H9 (cell line): ENCODE measurements around the gene BACE2. TPM values are rescaled to one million over a fixed set of nuclear protein-coding genes. Genes with fewer than 3 reads are reported as not detected.

Experiments used
- DNase-seq: peaks from one replicate; pipeline ENCODE4 v3.0.0-alpha.2; 2017
- H2AFZ ChIP-seq: one replicate; pipeline ENCODE4 v1.6.1; 2013; ENCODE audit warnings: mild to moderate bottlenecking, low read length, control low read depth, moderate library complexity
- H2AK5ac ChIP-seq: 2 replicates; pipeline ENCODE4 v1.6.1; 2013; ENCODE audit warnings: low read length, control low read depth, mixed read lengths; ENCODE audit not compliant: insufficient read length
- H2BK120ac ChIP-seq: one replicate; pipeline ENCODE4 v1.6.1; 2013; ENCODE audit warnings: low read depth, mild to moderate bottlenecking, low read length, control low read depth, inconsistent platforms; ENCODE audit not compliant: poor library complexity, severe bottlenecking
- H2BK12ac ChIP-seq: 2 replicates; pipeline ENCODE4 v1.6.1; 2013; ENCODE audit warnings: low read length, control low read depth, mixed read lengths, low read depth; ENCODE audit not compliant: insufficient read length
- H2BK15ac ChIP-seq: 2 replicates; pipeline ENCODE4 v1.6.1; 2013; ENCODE audit warnings: low read depth, low read length, control low read depth
- H2BK20ac ChIP-seq: one replicate; pipeline ENCODE4 v1.6.1; 2013; ENCODE audit warnings: low read depth, mild to moderate bottlenecking, low read length, control low read depth, inconsistent platforms; ENCODE audit not compliant: poor library complexity, severe bottlenecking
- H2BK5ac ChIP-seq: 2 replicates; pipeline ENCODE4 v1.6.1; 2013; ENCODE audit warnings: low read length, control low read depth, mixed read lengths; ENCODE audit not compliant: insufficient read length
- H3K14ac ChIP-seq: 2 replicates; pipeline ENCODE4 v1.6.1; 2013; ENCODE audit warnings: low read length, control low read depth; ENCODE audit not compliant: insufficient read depth
- H3K18ac ChIP-seq: 2 replicates; pipeline ENCODE4 v1.6.1; 2013; ENCODE audit warnings: low read depth, mild to moderate bottlenecking, mixed read lengths, low read length, control low read depth; ENCODE audit not compliant: insufficient read length
- H3K23ac ChIP-seq: 2 replicates; pipeline ENCODE4 v1.6.1; 2013; ENCODE audit warnings: low read length, control low read depth, mixed read lengths, low read depth; ENCODE audit not compliant: insufficient read length
- H3K23me2 ChIP-seq: 2 replicates; pipeline ENCODE4 v1.6.1; 2013; ENCODE audit warnings: low read depth, mild to moderate bottlenecking, mixed read lengths, low read length, control low read depth; ENCODE audit not compliant: insufficient read length, poor library complexity, severe bottlenecking
- H3K27ac ChIP-seq: 2 replicates; pipeline ENCODE4 v1.5.1; 2013; ENCODE audit warnings: low read length, control low read depth, mixed read lengths, low read depth; ENCODE audit not compliant: insufficient read length
- H3K27me3 ChIP-seq: 2 replicates; pipeline ENCODE4 v1.6.1; 2013; ENCODE audit warnings: low read length, control low read depth, inconsistent platforms; ENCODE audit not compliant: insufficient read depth
- H3K4ac ChIP-seq: 2 replicates; pipeline ENCODE4 v1.6.1; 2013; ENCODE audit warnings: low read depth, mild to moderate bottlenecking, control low read depth, inconsistent platforms, low read length, moderate library complexity
- H3K4me1 ChIP-seq: 2 replicates; pipeline ENCODE4 v1.6.1; 2013; ENCODE audit warnings: low read length, control low read depth, inconsistent platforms; ENCODE audit not compliant: insufficient read depth
- H3K4me2 ChIP-seq: 2 replicates; pipeline ENCODE4 v1.6.1; 2013; ENCODE audit warnings: low read length, control low read depth, mixed read lengths; ENCODE audit not compliant: insufficient read length, insufficient read depth
- H3K56ac ChIP-seq: 2 replicates; pipeline ENCODE4 v1.6.1; 2013; ENCODE audit warnings: low read depth, mild to moderate bottlenecking, mixed read lengths, low read length, control low read depth; ENCODE audit not compliant: insufficient read length
- H3K79me1 ChIP-seq: 2 replicates; pipeline ENCODE4 v1.6.1; 2013; ENCODE audit warnings: low read depth, mild to moderate bottlenecking, moderate library complexity, low read length, control low read depth, inconsistent platforms; ENCODE audit not compliant: insufficient read depth, poor library complexity, severe bottlenecking
- H3K79me2 ChIP-seq: 2 replicates; pipeline ENCODE4 v1.6.1; 2013; ENCODE audit warnings: low read length, control low read depth, inconsistent platforms; ENCODE audit not compliant: insufficient read depth
- H3K9ac ChIP-seq: 2 replicates; pipeline ENCODE4 v1.6.1; 2013; ENCODE audit warnings: low read length, control low read depth, mixed read lengths; ENCODE audit not compliant: insufficient read length; ENCODE audit errors: extremely low read depth
- H3K9me3 ChIP-seq: one replicate; pipeline ENCODE4 v1.6.1; 2013; ENCODE audit warnings: low read depth, low read length, inconsistent platforms; ENCODE audit not compliant: control insufficient read depth
- H3T11ph ChIP-seq: one replicate; pipeline ENCODE4 v1.6.1; 2013; ENCODE audit warnings: mild to moderate bottlenecking, low read length, control low read depth, inconsistent platforms
- H4K20me1 ChIP-seq: one replicate; pipeline ENCODE4 v1.6.1; 2013; ENCODE audit not compliant: control insufficient read depth, insufficient read length, insufficient read depth
- H4K5ac ChIP-seq: 2 replicates; pipeline ENCODE4 v1.6.1; 2013; ENCODE audit warnings: low read depth, mild to moderate bottlenecking, mixed read lengths, low read length, control low read depth; ENCODE audit not compliant: insufficient read length
- H4K8ac ChIP-seq: replicated peaks from 2 replicates; pipeline ENCODE4 v1.6.1; 2013; ENCODE audit warnings: low read length, control low read depth, mixed read lengths, low read depth; ENCODE audit not compliant: insufficient read length
- H4K91ac ChIP-seq: 2 replicates; pipeline ENCODE4 v1.6.1; 2013; ENCODE audit warnings: low read depth, mild to moderate bottlenecking, moderate library complexity, mixed read lengths, low read length, control low read depth; ENCODE audit not compliant: insufficient read length
- H3K27ac Mint-ChIP-seq, 3 experiments: 2 replicates in 2 of 3; 3 replicates in 1 of 3; pipeline ENCODE4 v1.8.0; 2020 to 2021; ENCODE audit warnings: mixed read lengths in 3 of 3, mild to moderate bottlenecking in 1 of 3, moderate library complexity in 1 of 3
- H3K27me3 Mint-ChIP-seq: 2 replicates; pipeline ENCODE4 v1.8.0; 2021; ENCODE audit warnings: low read depth, mild to moderate bottlenecking, moderate library complexity, mixed read lengths
- H3K36me3 Mint-ChIP-seq, 3 experiments: 2 replicates in 2 of 3; 3 replicates in 1 of 3; pipeline ENCODE4 v1.8.0; 2020 to 2021; ENCODE audit warnings: low read depth in 3 of 3, mixed read lengths in 3 of 3; ENCODE audit not compliant: insufficient read depth in 1 of 3
- H3K4me1 Mint-ChIP-seq, 2 experiments: 2 replicates each; pipeline ENCODE4 v1.8.0; 2020; ENCODE audit warnings: mixed read lengths in 2 of 2
- H3K4me3 Mint-ChIP-seq, 2 experiments: 2 replicates in 1 of 2; 3 replicates in 1 of 2; pipeline ENCODE4 v1.8.0; 2020 to 2021; ENCODE audit warnings: mild to moderate bottlenecking in 2 of 2, mixed read lengths in 2 of 2, moderate library complexity in 1 of 2
- H3K9me3 Mint-ChIP-seq, 2 experiments: 2 replicates in 1 of 2; 3 replicates in 1 of 2; pipeline ENCODE4 v1.8.0; 2020; ENCODE audit warnings: mild to moderate bottlenecking in 2 of 2, mixed read lengths in 2 of 2, moderate library complexity in 1 of 2
- WGBS: extraction: QIAGEN DNeasy Blood & Tissue Kit; methylation state at CpG from one replicate; pipeline ENCODE4 v1.1.7; 2013; ENCODE audit warnings: missing lambda C conversion rate, low lambda C conversion rate, mixed read lengths; ENCODE audit not compliant: insufficient read length; ENCODE audit errors: extremely low coverage; 5-methylcytosine and 5-hydroxymethylcytosine counted together
- total RNA-seq: library from RNA; stranded (reverse); gene quantifications from 2 replicates; pipeline ENCODE4 v1.2.1, GENCODE V29; 2021
- TF ChIP-seq, protein P1 (sequence below): fragments of 200-600 bp; sonication (generic); conservative IDR thresholded peaks from 3 replicates; pipeline ENCODE4 v1.8.0; 2021; ENCODE audit warnings: antibody characterized with exemption, mild to moderate bottlenecking

Gene BACE2
- total RNA-seq, 1 experiment from 2014 or later: 8.0 TPM

DNA sequence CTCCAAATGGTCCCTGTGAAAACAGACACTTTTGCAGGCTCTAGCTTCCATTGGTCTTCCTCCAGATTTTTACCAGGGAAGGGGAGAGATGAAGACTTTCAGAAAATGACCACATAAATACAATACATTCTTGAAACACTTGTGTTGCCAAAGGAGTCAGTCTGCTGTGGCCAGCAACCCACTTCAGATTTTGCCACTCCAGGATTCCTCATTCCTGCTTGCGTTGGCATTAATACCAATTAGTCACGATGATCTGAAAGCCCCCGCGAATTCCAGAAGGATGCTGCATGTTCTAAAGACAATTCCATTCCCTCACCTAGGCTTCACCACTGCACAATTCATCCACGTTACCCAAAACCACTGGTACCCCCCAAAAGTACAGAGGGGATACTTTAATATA, 7.9 kb upstream of the BACE2 start:
- H2BK12ac ChIP-seq: no peak overlapping the region
- H4K91ac ChIP-seq: no peak overlapping the region
- no peaks in the 10 kb centered on the region for H3K4me1 ChIP-seq
- no peaks in the 10 kb centered on the region for H4K20me1 ChIP-seq
- H3K14ac ChIP-seq: no peak overlapping the region
- H2BK120ac ChIP-seq: no peak overlapping the region
- Mint-ChIP-seq H3K9me3 (peaks cover 7% of the 10 kb centered on the region in 2 experiments; a peak in 4 of 5 replicates), H3K27me3 (peaks cover 52% of the 10 kb centered on the region), H3K27ac (no peak overlapping the region), H3K4me3 (no peak overlapping the region), H3K36me3 (peaks cover 0 to 8% (median 6%) of the 10 kb centered on the region in 3 experiments; a peak in 2 of 7 replicates), H3K4me1 (peaks cover 2 to 3% of the 10 kb centered on the region in 2 experiments; a peak in 1 of 4 replicates)
- no peak overlapping the region for H2BK20ac ChIP-seq
- H2BK15ac ChIP-seq: no peak overlapping the region
- no peaks in the 10 kb centered on the region for H3K27me3 ChIP-seq
- no peak overlapping the region for H2AK5ac ChIP-seq
- no peak overlapping the region for H2BK5ac ChIP-seq
- H3K79me2 ChIP-seq: no peaks in the 10 kb centered on the region
- DNase-seq: no peak
- no peak overlapping the region for H4K8ac ChIP-seq
- H3K27ac ChIP-seq: no peak overlapping the region
- H3T11ph ChIP-seq: no peak overlapping the region
- no peak overlapping the region for H3K4me2 ChIP-seq
- TF ChIP-seq, protein P1, sequence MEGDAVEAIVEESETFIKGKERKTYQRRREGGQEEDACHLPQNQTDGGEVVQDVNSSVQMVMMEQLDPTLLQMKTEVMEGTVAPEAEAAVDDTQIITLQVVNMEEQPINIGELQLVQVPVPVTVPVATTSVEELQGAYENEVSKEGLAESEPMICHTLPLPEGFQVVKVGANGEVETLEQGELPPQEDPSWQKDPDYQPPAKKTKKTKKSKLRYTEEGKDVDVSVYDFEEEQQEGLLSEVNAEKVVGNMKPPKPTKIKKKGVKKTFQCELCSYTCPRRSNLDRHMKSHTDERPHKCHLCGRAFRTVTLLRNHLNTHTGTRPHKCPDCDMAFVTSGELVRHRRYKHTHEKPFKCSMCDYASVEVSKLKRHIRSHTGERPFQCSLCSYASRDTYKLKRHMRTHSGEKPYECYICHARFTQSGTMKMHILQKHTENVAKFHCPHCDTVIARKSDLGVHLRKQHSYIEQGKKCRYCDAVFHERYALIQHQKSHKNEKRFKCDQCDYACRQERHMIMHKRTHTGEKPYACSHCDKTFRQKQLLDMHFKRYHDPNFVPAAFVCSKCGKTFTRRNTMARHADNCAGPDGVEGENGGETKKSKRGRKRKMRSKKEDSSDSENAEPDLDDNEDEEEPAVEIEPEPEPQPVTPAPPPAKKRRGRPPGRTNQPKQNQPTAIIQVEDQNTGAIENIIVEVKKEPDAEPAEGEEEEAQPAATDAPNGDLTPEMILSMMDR: no peak
- H2AFZ ChIP-seq: no peak overlapping the region
- no peak overlapping the region for H3K56ac ChIP-seq
- no peak overlapping the region for H3K18ac ChIP-seq
- no peak overlapping the region for H4K5ac ChIP-seq
- H3K9me3 ChIP-seq: no peaks in the 10 kb centered on the region
- no peak overlapping the region for H3K9ac ChIP-seq
- H3K79me1 ChIP-seq: no peaks in the 10 kb centered on the region
- WGBS: no CpG with 5 or more reads among the region's 5 CpGs
- H3K23me2 ChIP-seq: no peaks in the 10 kb centered on the region
- H3K23ac ChIP-seq: no peak overlapping the region
- H3K4ac ChIP-seq: no peak overlapping the region
